Transverse colon (tissue), 4 donors: ENCODE results near the gene WDR74.

Source experiments
- POLR2A ChIP-seq: fragments of 450-650 bp; IDR thresholded peaks from one replicate; pipeline ENCODE4 v1.6.1; 2016; ENCODE audit warnings: antibody characterized with exemption, mild to moderate bottlenecking, moderate library complexity
- POLR2AphosphoS5 ChIP-seq, 3 donors: sonication (generic); formaldehyde crosslinking; IDR thresholded peaks; one replicate each; pipeline ENCODE4 v1.6.1; 2016; ENCODE audit warnings: antibody characterized with exemption in 3 of 3
- TF ChIP-seq, protein P1 (sequence below), 5 experiments: fragments of 200-600 bp in 3 of 5; fragments of 450-650 bp in 2 of 5; sonication (generic) in 3 of 5; IDR thresholded peaks; 1 replicate in 2 of 5; 2 replicates in 3 of 5; pipeline ENCODE4 v1.5.1; 2016 to 2017; ENCODE audit warnings: antibody characterized with exemption in 5 of 5, inconsistent platforms in 3 of 5, mild to moderate bottlenecking in 2 of 5, moderate library complexity in 1 of 5

DNA sequence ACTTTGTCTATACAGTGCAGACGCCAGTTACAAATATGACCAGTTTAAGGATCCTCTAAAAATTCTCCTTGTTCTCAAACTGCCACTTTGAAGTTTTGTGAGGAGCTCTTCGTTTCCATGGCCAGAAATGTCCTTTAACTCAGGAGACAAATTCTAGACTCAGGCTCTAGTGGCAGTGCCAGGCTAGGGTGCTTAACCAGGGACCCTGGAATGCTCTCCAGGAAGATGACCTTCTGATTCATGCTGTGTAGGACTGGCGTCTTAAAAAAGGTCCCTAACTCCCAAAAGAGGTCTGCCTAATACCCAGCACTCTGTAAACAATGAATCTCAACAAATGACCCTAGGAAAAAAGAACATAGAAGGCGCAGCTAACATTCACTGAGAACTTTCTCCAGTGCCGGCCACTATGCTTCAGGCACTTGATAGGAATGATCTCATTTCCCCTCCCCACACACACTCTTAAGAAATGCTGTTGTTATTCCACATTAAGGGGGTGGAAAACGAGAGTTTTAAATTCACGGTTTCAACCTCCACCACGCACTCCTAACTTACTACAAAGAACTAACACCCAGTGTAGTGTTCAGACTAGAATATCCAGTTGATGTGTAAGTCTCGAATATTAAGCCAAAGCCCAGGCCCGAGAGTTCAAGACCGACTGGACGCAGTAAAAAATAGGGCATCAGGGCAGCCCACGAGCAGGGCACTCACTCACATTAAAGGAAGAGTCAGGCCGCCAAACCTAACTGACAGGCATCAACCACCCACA lies 34.9 kb downstream of the WDR74 start:
- TF ChIP-seq, protein P1, sequence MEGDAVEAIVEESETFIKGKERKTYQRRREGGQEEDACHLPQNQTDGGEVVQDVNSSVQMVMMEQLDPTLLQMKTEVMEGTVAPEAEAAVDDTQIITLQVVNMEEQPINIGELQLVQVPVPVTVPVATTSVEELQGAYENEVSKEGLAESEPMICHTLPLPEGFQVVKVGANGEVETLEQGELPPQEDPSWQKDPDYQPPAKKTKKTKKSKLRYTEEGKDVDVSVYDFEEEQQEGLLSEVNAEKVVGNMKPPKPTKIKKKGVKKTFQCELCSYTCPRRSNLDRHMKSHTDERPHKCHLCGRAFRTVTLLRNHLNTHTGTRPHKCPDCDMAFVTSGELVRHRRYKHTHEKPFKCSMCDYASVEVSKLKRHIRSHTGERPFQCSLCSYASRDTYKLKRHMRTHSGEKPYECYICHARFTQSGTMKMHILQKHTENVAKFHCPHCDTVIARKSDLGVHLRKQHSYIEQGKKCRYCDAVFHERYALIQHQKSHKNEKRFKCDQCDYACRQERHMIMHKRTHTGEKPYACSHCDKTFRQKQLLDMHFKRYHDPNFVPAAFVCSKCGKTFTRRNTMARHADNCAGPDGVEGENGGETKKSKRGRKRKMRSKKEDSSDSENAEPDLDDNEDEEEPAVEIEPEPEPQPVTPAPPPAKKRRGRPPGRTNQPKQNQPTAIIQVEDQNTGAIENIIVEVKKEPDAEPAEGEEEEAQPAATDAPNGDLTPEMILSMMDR (IDR thresholded peaks at IDR 0.05) = no peak
- TF ChIP-seq POLR2A (no peak), POLR2AphosphoS5 (IDR thresholded peaks at IDR 0.05) (no peak)
